ENCODE results near the gene MPPED1.

- no peak for TF ChIP-seq CTCF (IDR thresholded peaks at IDR 0.05; ENCODE audit: poor library complexity)
- no peak for TF ChIP-seq EZH2phosphoT487 (IDR thresholded peaks at IDR 0.05; ENCODE audit: low read depth, severe bottlenecking, unreplicated experiment)
Measured at GRCh38 chr22:43411869-43412807, at the start of gene MPPED1.

All from hepatocyte (in vitro differentiated cells).